ENCODE results near the gene ITGB4. TPM values are rescaled to one million over a fixed set of nuclear protein-coding genes. Genes with fewer than 3 reads are reported as not detected.

ITGB4 gene
- total RNA-seq, 1 experiment from 2014 or later = 568 TPM

DNA sequence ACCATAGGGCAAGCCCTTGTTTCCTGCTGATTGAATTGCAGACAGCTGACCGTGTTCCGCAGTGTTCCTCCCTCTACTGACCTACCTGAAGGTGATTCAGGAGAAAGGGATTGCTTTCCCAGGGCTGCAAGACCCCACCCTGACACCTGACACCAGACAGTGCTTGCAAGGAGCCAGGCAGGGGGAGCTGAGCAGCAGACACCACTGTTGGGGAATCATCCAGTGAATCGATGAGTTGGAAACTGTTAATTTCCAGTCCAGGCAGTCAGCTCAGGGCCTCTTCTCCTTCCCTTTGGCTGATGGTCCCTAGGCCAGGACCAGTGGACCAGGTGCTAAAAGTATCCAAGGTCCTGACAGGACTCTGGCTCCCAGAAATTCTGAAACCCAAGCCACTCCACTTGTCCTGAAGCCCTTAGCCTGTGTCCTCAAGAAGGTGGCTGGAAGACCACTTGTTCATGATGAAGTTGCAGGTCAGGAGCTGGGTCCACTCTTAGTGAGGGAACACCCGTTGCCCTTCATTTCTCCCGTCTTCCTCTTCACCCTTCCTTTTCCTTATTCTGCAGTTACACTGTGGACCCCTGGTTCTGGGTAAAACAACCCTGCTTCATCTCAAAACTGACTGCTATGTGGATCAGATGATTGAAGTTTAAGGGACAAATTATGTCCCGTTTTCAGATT, 53.9 kb downstream of the ITGB4 start:
- ChIA-PET RAD21 (ENCODE audit: low non-redundant PET in 1 of 2, low total read pairs in 2 of 2, uncharacterized antibody in 2 of 2, unreplicated experiment in 2 of 2) (interaction anchor here in 1 of 2 experiments (1.1 kb wide), 1 partner anchor 70 kb away, joined by 4 read pairs; no protein-coding TSS in a partner anchor), CTCF (interaction anchor here (1.0 to 3.7 kb wide), 6 partner anchors 10 to 225 kb away, joined by 4 to 23 read pairs (median 4); partner anchors contain the start of genes CDK3, GALK1 and SMIM5), POLR2A (interaction anchor here (0.9 to 5.1 kb wide), 11 partner anchors 9 to 101 kb away, joined by 3 to 83 read pairs (median 5); partner anchors contain the start of genes GALK1 and WBP2)
- Histone ChIP-seq H3K9me2 (ENCODE audit: insufficient read depth) (no peaks in the 10 kb centered on the region), H3K4me3 (replicated peaks in 1 of 2; ENCODE audit: low read depth in 1 of 2, low read length in 2 of 2) (no peak overlapping the region), H3K27me3 (ENCODE audit: insufficient read depth, low read length) (no peaks in the 10 kb centered on the region), H3K79me2 (ENCODE audit: insufficient read depth, low read length) (peaks cover 27% of the 10 kb centered on the region), H2AFZ (ENCODE audit: low read depth, low read length, poor library complexity, severe bottlenecking) (no peak overlapping the region), H3K36me3 (ENCODE audit: control insufficient read depth in 1 of 2, insufficient read depth in 2 of 2, low read length in 2 of 2) (peaks cover 16 to 33% of the 10 kb centered on the region in 2 experiments), H3K27ac (ENCODE audit: low read depth, low read length) (peak overlapping the region; percentile 12; the same call in 1 of the 2 replicates), H4K20me1 (ENCODE audit: insufficient read depth) (peaks cover 31% of the 10 kb centered on the region), H3K4me2 (ENCODE audit: low read length) (peak overlapping the region; percentile 24; the same call in 1 of the 2 replicates), H3K4me1 (ENCODE audit: control insufficient read depth in 1 of 2, insufficient read depth in 2 of 2, low read length in 2 of 2) (peaks cover 11 to 42% of the 10 kb centered on the region in 2 experiments), H3K9me3 (ENCODE audit: control insufficient read depth in 1 of 2, insufficient read depth in 1 of 2, low read depth in 1 of 2, low read length in 2 of 2) (no peaks in the 10 kb centered on the region), H3K9ac (ENCODE audit: low read length) (no peak overlapping the region)
- TF ChIP-seq JUND (IDR thresholded peaks at IDR 0.05) = no peak
- 0 out of 2 replicates have a peak, but pooled peaks have one; percentile 9 for TF ChIP-seq RAD21 (IDR thresholded peaks at IDR 0.05; ENCODE audit: low read depth)
- no peak for TF ChIP-seq ZNF274 (IDR thresholded peaks at IDR 0.05; ENCODE audit: low read depth, low read length)
- no TSS peak for BruUV-seq (replicated peaks)
- intact Hi-C loops (cut with micrococcal nuclease) = loop anchor here (5.0 kb wide), 1 partner anchor 102 kb away; the partner anchor contains the start of gene TRIM47
- DNase-seq (ENCODE audit: low read depth, low spot score) (no peak), ATAC-seq (no peak)

DNA sequence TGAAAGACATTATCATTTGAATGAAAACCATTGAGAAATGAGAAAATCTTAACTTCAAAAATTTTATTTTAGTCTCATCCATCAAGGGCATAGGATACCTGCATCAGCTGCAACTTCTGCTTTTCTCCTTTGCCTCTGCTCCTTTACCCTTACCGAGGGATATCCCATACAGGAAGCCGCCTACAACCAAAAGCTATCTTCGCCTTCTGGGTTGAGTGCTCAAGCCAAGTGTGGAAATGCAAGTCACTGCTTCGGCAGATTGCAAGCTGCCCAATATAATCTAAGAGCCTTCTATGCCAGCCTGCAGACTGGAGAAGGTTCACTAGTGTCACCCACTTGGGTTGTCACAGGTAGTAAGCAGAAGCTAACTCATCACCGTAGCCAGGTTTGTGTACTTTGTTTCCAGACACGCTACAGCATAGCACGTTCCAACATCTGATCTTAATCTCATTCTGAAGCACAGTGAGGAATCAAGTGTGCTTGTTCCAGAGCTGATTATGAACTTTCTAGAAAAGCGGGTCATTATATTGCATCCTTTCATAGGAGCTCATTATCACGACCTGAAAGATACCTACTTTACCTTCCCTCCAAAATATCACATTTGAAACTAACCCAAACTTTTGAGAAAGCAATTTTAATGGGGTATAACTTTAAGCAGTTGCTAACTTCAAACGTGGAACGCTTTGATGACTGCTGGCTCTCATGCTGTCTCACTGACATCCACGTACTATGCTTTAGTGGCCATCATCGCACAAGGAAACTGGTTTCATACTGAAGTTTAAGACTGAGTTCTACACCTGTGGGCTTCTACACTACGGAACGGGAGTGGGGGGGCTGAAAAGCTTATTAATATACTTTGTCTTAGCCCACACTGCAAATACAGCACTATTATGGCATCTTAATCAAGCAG, 55.4 kb downstream of the ITGB4 start:
- peaks cover 31% of the 10 kb centered on the region for H4K20me1 ChIP-seq (ENCODE audit: insufficient read depth)
- H3K4me3 ChIP-seq (replicated peaks in 1 of 2; ENCODE audit: low read depth in 1 of 2, low read length in 2 of 2) = no peak overlapping the region
- no peak overlapping the region; the same call in 1 of the 2 replicates for H3K27ac ChIP-seq (ENCODE audit: low read depth, low read length)
- TF ChIP-seq POLR2A (IDR thresholded peaks at IDR 0.05; ENCODE audit: borderline replicate concordance, extremely low read depth, insufficient read depth, insufficient read length) (peak; percentile 45), CEBPB (IDR thresholded peaks at IDR 0.05; ENCODE audit: low read depth) (no peak), POLR2AphosphoS5 (IDR thresholded peaks at IDR 0.05; ENCODE audit: low read depth, low read length) (peak; percentile 82)
- RAD21 ChIA-PET (ENCODE audit: low non-redundant PET in 1 of 2, low total read pairs in 2 of 2, uncharacterized antibody in 2 of 2, unreplicated experiment in 2 of 2) = interaction anchor here in 1 of 2 experiments (1.1 kb wide), 1 partner anchor 69 kb away, joined by 4 read pairs; no protein-coding TSS in a partner anchor
- H3K79me2 ChIP-seq (ENCODE audit: insufficient read depth, low read length) = peaks cover 27% of the 10 kb centered on the region
- no peak overlapping the region for H2AFZ ChIP-seq (ENCODE audit: low read depth, low read length, poor library complexity, severe bottlenecking)
- BruUV-seq (replicated peaks) = no TSS peak
- DNase-seq (ENCODE audit: low read depth, low spot score) (no peak), ATAC-seq (no peak)
- no peak overlapping the region for H3K9ac ChIP-seq (ENCODE audit: low read length)
- CTCF ChIA-PET = interaction anchor here (0.8 to 1.8 kb wide), 6 partner anchors 11 to 260 kb away, joined by 3 to 6 read pairs (median 4); partner anchors contain the start of genes GALK1 and TSEN54
- intact Hi-C loops (cut with micrococcal nuclease) = loop anchor here (5.0 kb wide), 1 partner anchor 101 kb away; the partner anchor contains the start of gene TRIM47
- POLR2A ChIA-PET = interaction anchor here (0.8 to 5.1 kb wide), 17 partner anchors 9 to 513 kb away, joined by 3 to 83 read pairs (median 5); partner anchors contain the start of genes ACOX1, GALK1, TEN1 and WBP2
- no peak overlapping the region for H3K4me2 ChIP-seq (ENCODE audit: low read length)
- H3K9me2 ChIP-seq (ENCODE audit: insufficient read depth) = no peaks in the 10 kb centered on the region
- no peaks in the 10 kb centered on the region for H3K9me3 ChIP-seq (ENCODE audit: control insufficient read depth in 1 of 2, insufficient read depth in 1 of 2, low read depth in 1 of 2, low read length in 2 of 2)
- H3K27me3 ChIP-seq (ENCODE audit: insufficient read depth, low read length) = no peaks in the 10 kb centered on the region
- peaks cover 21 to 56% of the 10 kb centered on the region in 2 experiments for H3K4me1 ChIP-seq (ENCODE audit: control insufficient read depth in 1 of 2, insufficient read depth in 2 of 2, low read length in 2 of 2)
- H3K36me3 ChIP-seq (ENCODE audit: control insufficient read depth in 1 of 2, insufficient read depth in 2 of 2, low read length in 2 of 2) = peaks cover 16 to 33% of the 10 kb centered on the region in 2 experiments
